MCF 10A (cell line): ENCODE results near the gene STEAP3. TPM values are rescaled to one million over a fixed set of nuclear protein-coding genes. Genes with fewer than 3 reads are reported as not detected.
A peak's percentile ranks its signal among the peaks of the same experiment; 100 is the strongest.

Experiments used
- BruUV-seq: library from RNA; stranded (reverse); fragments of 400-500 nt; replicated peaks from 2 replicates; lab custom pipeline; 2021; lab: Mats Ljungman, UMichigan
- CTCF ChIA-PET: fragments of 300-600 bp; sonication (Branson Sonifier 250); formaldehyde crosslinking; extraction: SDS; loops from one replicate; lab custom pipeline; 2021; ENCODE audit warnings: antibody characterized with exemption, inconsistent platforms; lab: Yijun Ruan, JAX
- POLR2A ChIA-PET: fragments of 300-600, 350-650 bp; sonication (Branson Sonifier 250); formaldehyde crosslinking; extraction: SDS; loops from one replicate; lab custom pipeline; 2020; ENCODE audit warnings: antibody characterized with exemption, inconsistent platforms; lab: Yijun Ruan, JAX
- DNase-seq: peaks from one replicate; pipeline ENCODE4 v3.0.0-alpha.2; 2018; ENCODE audit not compliant: unreplicated experiment
- H3K27ac Mint-ChIP-seq: one replicate; pipeline ENCODE4 v1.8.0; 2022; ENCODE audit warnings: mild to moderate bottlenecking, low read depth, mixed read lengths; ENCODE audit not compliant: unreplicated experiment
- H3K27me3 Mint-ChIP-seq: one replicate; pipeline ENCODE4 v1.8.0; 2022; ENCODE audit warnings: mixed read lengths; ENCODE audit not compliant: insufficient read depth, unreplicated experiment
- H3K36me3 Mint-ChIP-seq: one replicate; pipeline ENCODE4 v1.8.0; 2022; ENCODE audit warnings: mild to moderate bottlenecking, moderate library complexity, mixed read lengths; ENCODE audit not compliant: insufficient read depth, unreplicated experiment
- H3K4me1 Mint-ChIP-seq: one replicate; pipeline ENCODE4 v1.8.0; 2022; ENCODE audit warnings: mixed read lengths; ENCODE audit not compliant: insufficient read depth, unreplicated experiment
- H3K4me3 Mint-ChIP-seq: one replicate; pipeline ENCODE4 v1.8.0; 2022; ENCODE audit warnings: mild to moderate bottlenecking, moderate library complexity, mixed read lengths; ENCODE audit not compliant: unreplicated experiment
- H3K9me3 Mint-ChIP-seq: one replicate; pipeline ENCODE4 v1.8.0; 2022; ENCODE audit warnings: mixed read lengths; ENCODE audit not compliant: unreplicated experiment
- CTCF ChIP-seq: fragments of 200-600 bp; IDR thresholded peaks from one replicate; pipeline ENCODE4 v1.8.0; 2022; ENCODE audit warnings: antibody characterized with exemption, mild to moderate bottlenecking; ENCODE audit not compliant: unreplicated experiment
- intact Hi-C: fragments of 100-400 bp; cut with micrococcal nuclease; formaldehyde crosslinking; loops from 2 replicates; pipeline ENCODE4 v1.14.1; 2022
- total RNA-seq: library from RNA; stranded (reverse); gene quantifications from 2 replicates; pipeline ENCODE4 v1.2.3, GENCODE V29; 2022

The STEAP3 gene
- total RNA-seq, 1 experiment from 2014 or later, result 25.0 TPM

- no peak for DNase-seq
- Mint-ChIP-seq H3K4me1 (peaks cover 9% of the 10 kb centered on the region), H3K4me3 (no peak overlapping the region), H3K27me3 (no peaks in the 10 kb centered on the region), H3K9me3 (no peaks in the 10 kb centered on the region), H3K36me3 (peaks cover 32% of the 10 kb centered on the region), H3K27ac (no peak overlapping the region)
- intact Hi-C loops, result no loop called here
- POLR2A ChIA-PET, result interaction anchor here (1.3 kb wide), 1 partner anchor 38 kb away, joined by 4 read pairs; no protein-coding TSS in a partner anchor
- no peak for TF ChIP-seq CTCF
- BruUV-seq, result no TSS peak
- CTCF ChIA-PET, result interaction anchor here (0.7 to 5.3 kb wide), 3 partner anchors 12 to 381 kb away, joined by 3 to 119 read pairs (median 14); no protein-coding TSS in a partner anchor
Measured at GRCh38 chr2:119263025-119263424, 39.4 kb downstream of the STEAP3 start.

- Mint-ChIP-seq H3K36me3 (peaks cover 30% of the 10 kb centered on the region), H3K27ac (no peak overlapping the region), H3K9me3 (no peaks in the 10 kb centered on the region), H3K27me3 (no peaks in the 10 kb centered on the region), H3K4me1 (peaks cover 9% of the 10 kb centered on the region), H3K4me3 (no peak overlapping the region)
- TF ChIP-seq CTCF, result no peak
- no TSS peak for BruUV-seq
- POLR2A ChIA-PET, result interaction anchor here (1.2 kb wide), 1 partner anchor 10 kb away, joined by 3 read pairs; no protein-coding TSS in a partner anchor
- intact Hi-C loops, result no loop called here
- CTCF ChIA-PET, result interaction anchor here (0.7 to 5.3 kb wide), 12 partner anchors 12 to 381 kb away, joined by 3 to 119 read pairs (median 5); no protein-coding TSS in a partner anchor
- no peak for DNase-seq
Measured at GRCh38 chr2:119263656-119264055, 40.0 kb downstream of the STEAP3 start.

- Mint-ChIP-seq H3K36me3 (peaks cover 23% of the 10 kb centered on the region), H3K9me3 (no peaks in the 10 kb centered on the region), H3K4me1 (peaks cover 9% of the 10 kb centered on the region), H3K27me3 (no peaks in the 10 kb centered on the region), H3K4me3 (no peak overlapping the region), H3K27ac (no peak overlapping the region)
- DNase-seq, result peak; percentile 75
- intact Hi-C loops, result loop anchor here (1.0 to 5.0 kb wide), 4 partner anchors 33 to 384 kb away; no protein-coding TSS in a partner anchor
- ChIA-PET POLR2A (interaction anchor here (0.9 to 1.2 kb wide), 5 partner anchors 12 to 384 kb away, joined by 3 to 4 read pairs (median 3); partner anchors contain the start of genes DBI and STEAP3), CTCF (interaction anchor here (0.5 to 5.3 kb wide), 50 partner anchors 9 to 1422 kb away, joined by 3 to 119 read pairs (median 4); no protein-coding TSS in a partner anchor)
- BruUV-seq, result TSS peak; percentile 17
- peak; percentile 84 for TF ChIP-seq CTCF
Measured at GRCh38 chr2:119264781-119265692, 41.4 kb downstream of the STEAP3 start.

- no TSS peak for BruUV-seq
- Mint-ChIP-seq H3K9me3 (peaks cover 4% of the 10 kb centered on the region), H3K27ac (no peak overlapping the region), H3K27me3 (no peaks in the 10 kb centered on the region), H3K4me1 (peaks cover 9% of the 10 kb centered on the region), H3K4me3 (no peak overlapping the region), H3K36me3 (peaks cover 21% of the 10 kb centered on the region)
- TF ChIP-seq CTCF, result no peak
- intact Hi-C loops, result loop anchor here (1.0 to 5.0 kb wide), 4 partner anchors 33 to 384 kb away; no protein-coding TSS in a partner anchor
- ChIA-PET POLR2A (interaction anchor here (1.0 kb wide), 1 partner anchor 42 kb away, joined by 3 read pairs; the partner anchor contains the start of gene STEAP3), CTCF (interaction anchor here (0.5 to 5.3 kb wide), 23 partner anchors 13 to 546 kb away, joined by 3 to 119 read pairs (median 5); no protein-coding TSS in a partner anchor)
- DNase-seq, result no peak
Measured at GRCh38 chr2:119265693-119266066, 42.0 kb downstream of the STEAP3 start.
